Osteoblast (primary cell): ENCODE results near the gene TNFAIP2. TPM values are rescaled to one million over a fixed set of nuclear protein-coding genes. Genes with fewer than 3 reads are reported as not detected.

ENCODE experiments used
- DNase-seq: peaks from one replicate; pipeline ENCODE4 v3.0.0; 2011; ENCODE audit warnings: low spot score, mixed read lengths; ENCODE audit not compliant: insufficient read length; ENCODE audit errors: missing footprints
- H2AFZ ChIP-seq: 2 replicates; pipeline ENCODE4 v1.6.0; 2011; ENCODE audit warnings: mild to moderate bottlenecking, low read length
- H3K27ac ChIP-seq: 2 replicates; pipeline ENCODE4 v1.5.1; 2011; ENCODE audit warnings: mild to moderate bottlenecking, low read depth, low read length, moderate library complexity
- H3K27me3 ChIP-seq: 2 replicates; pipeline ENCODE4 v1.6.0; 2012; ENCODE audit warnings: mild to moderate bottlenecking, control low read depth, inconsistent platforms, low read length, moderate library complexity; ENCODE audit not compliant: insufficient read depth
- H3K36me3 ChIP-seq: 2 replicates; pipeline ENCODE4 v1.5.1; 2011; ENCODE audit warnings: mild to moderate bottlenecking, low read length, control low read depth, moderate library complexity; ENCODE audit not compliant: insufficient read depth
- H3K4me1 ChIP-seq: 2 replicates; pipeline ENCODE4 v1.5.1; 2011; ENCODE audit warnings: mild to moderate bottlenecking, low read length, control low read depth, moderate library complexity; ENCODE audit not compliant: insufficient read depth
- H3K4me2 ChIP-seq: 2 replicates; pipeline ENCODE4 v1.6.0; 2011; ENCODE audit warnings: mild to moderate bottlenecking, low read length; ENCODE audit not compliant: insufficient read depth
- H3K4me3 ChIP-seq: fragments of 200-600 bp; sonication (generic); 3 replicates; pipeline ENCODE4 v1.5.1; 2012; ENCODE audit warnings: mild to moderate bottlenecking, low read length, inconsistent platforms; ENCODE audit not compliant: insufficient read depth
- H3K79me2 ChIP-seq: 2 replicates; pipeline ENCODE4 v1.6.0; 2012; ENCODE audit warnings: mild to moderate bottlenecking, low read length, control low read depth, inconsistent platforms; ENCODE audit not compliant: insufficient read depth
- H3K9me3 ChIP-seq: 2 replicates; pipeline ENCODE4 v1.5.1; 2011; ENCODE audit warnings: low read depth, low read length, control low read depth
- H4K20me1 ChIP-seq: 2 replicates; pipeline ENCODE4 v1.6.0; 2012; ENCODE audit warnings: mild to moderate bottlenecking, low read length, control low read depth; ENCODE audit not compliant: insufficient read depth
- total RNA-seq: library from RNA; depleted of rRNA; stranded (reverse); fragments of >200 nt; gene quantifications from 2 replicates; pipeline ENCODE4 v1.2.3, GENCODE V29; 2012
- TF ChIP-seq, protein P1 (sequence below): IDR thresholded peaks from 2 replicates; pipeline ENCODE4 v1.5.1; 2011; ENCODE audit warnings: mild to moderate bottlenecking, low read depth, low read length, moderate library complexity; ENCODE audit errors: extremely low read depth

Gene TNFAIP2, protein sequence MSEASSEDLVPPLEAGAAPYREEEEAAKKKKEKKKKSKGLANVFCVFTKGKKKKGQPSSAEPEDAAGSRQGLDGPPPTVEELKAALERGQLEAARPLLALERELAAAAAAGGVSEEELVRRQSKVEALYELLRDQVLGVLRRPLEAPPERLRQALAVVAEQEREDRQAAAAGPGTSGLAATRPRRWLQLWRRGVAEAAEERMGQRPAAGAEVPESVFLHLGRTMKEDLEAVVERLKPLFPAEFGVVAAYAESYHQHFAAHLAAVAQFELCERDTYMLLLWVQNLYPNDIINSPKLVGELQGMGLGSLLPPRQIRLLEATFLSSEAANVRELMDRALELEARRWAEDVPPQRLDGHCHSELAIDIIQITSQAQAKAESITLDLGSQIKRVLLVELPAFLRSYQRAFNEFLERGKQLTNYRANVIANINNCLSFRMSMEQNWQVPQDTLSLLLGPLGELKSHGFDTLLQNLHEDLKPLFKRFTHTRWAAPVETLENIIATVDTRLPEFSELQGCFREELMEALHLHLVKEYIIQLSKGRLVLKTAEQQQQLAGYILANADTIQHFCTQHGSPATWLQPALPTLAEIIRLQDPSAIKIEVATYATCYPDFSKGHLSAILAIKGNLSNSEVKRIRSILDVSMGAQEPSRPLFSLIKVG
- total RNA-seq = 41.3 and 60.1 TPM in 2 replicates

- DNase-seq = peak; percentile 94
- H3K27me3 ChIP-seq = no peaks in the 10 kb centered on the region
- peaks cover 29% of the 10 kb centered on the region for H4K20me1 ChIP-seq
- H2AFZ ChIP-seq = peak within 1 kb of the TSS; percentile 67
- peak within 1 kb of the TSS; percentile 75 for H3K4me3 ChIP-seq
- peaks cover 35% of the 10 kb centered on the region for H3K4me1 ChIP-seq
- H3K79me2 ChIP-seq = peaks cover 23% of the 10 kb centered on the region
- no peaks in the 10 kb centered on the region for H3K9me3 ChIP-seq
- peak within 1 kb of the TSS; percentile 84 for H3K4me2 ChIP-seq
- H3K36me3 ChIP-seq = peaks cover 5% of the 10 kb centered on the region
- no peak within 1 kb of the TSS for H3K27ac ChIP-seq
- TF ChIP-seq, protein P1, sequence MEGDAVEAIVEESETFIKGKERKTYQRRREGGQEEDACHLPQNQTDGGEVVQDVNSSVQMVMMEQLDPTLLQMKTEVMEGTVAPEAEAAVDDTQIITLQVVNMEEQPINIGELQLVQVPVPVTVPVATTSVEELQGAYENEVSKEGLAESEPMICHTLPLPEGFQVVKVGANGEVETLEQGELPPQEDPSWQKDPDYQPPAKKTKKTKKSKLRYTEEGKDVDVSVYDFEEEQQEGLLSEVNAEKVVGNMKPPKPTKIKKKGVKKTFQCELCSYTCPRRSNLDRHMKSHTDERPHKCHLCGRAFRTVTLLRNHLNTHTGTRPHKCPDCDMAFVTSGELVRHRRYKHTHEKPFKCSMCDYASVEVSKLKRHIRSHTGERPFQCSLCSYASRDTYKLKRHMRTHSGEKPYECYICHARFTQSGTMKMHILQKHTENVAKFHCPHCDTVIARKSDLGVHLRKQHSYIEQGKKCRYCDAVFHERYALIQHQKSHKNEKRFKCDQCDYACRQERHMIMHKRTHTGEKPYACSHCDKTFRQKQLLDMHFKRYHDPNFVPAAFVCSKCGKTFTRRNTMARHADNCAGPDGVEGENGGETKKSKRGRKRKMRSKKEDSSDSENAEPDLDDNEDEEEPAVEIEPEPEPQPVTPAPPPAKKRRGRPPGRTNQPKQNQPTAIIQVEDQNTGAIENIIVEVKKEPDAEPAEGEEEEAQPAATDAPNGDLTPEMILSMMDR = no peak
Measured at GRCh38 chr14:103122947-103123633, at the start of gene TNFAIP2. TNFAIP2 (plus strand) TSS chr14:103123461; CDS start chr14:103126458, 2,997 bp downstream.

DNA sequence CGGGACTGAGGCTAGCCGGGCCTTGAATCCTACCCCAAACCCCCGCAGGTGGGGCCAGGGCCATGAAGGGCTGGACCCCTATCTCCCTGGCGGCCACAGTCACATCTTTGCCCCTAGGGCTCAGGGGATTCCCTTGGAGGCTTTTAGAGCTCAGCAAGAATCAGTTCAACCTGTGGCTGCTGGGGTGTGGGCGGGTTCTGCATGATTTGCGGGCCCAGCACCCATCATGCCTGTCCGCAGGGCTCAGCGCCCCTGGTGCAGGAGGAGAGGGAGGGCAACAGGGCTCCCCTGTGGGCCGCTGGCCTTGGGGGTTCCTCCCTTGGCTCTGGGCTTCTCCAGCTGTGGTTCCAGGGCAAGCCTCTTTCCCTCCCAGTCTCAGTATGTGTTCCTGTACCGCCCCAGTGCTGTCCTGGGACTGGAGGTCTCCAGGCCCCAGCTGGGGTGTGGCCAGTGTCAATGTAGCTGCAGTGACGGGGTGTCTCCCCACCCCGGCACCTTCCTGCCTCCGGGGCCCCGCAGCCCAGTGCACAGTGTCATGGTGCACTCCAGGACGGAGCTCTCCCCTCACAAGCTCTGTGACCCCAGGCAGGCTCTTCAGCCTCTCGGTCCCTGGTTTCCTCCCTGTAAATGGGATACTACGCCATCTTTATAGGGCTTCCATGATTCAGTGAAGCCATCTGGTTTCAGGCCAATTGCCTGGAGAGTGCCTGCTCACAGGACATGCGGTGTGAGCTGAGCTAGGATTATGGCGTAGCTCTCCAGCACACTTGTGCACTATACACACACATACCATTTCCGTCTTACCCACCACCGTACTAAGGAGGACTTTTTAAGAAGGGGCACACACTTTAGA, 49.2 kb upstream of the TNFAIP2 start:
- Histone ChIP-seq H3K36me3 (no peaks in the 10 kb centered on the region), H3K79me2 (no peaks in the 10 kb centered on the region), H3K4me1 (peaks cover 5% of the 10 kb centered on the region), H3K9me3 (no peaks in the 10 kb centered on the region), H3K27ac (no peak overlapping the region), H3K27me3 (no peaks in the 10 kb centered on the region), H3K4me2 (no peak overlapping the region), H3K4me3 (no peak overlapping the region), H2AFZ (no peak overlapping the region), H4K20me1 (no peaks in the 10 kb centered on the region)
- DNase-seq = no peak
- TF ChIP-seq, protein P1 = no peak

GRCh38 chr14:103074729-103075367, 48.4 kb upstream of the TNFAIP2 start:
- peak overlapping the region; percentile 67 for H3K4me3 ChIP-seq
- peak overlapping the region; percentile 70 for H2AFZ ChIP-seq
- no peaks in the 10 kb centered on the region for H3K36me3 ChIP-seq
- peaks cover 6% of the 10 kb centered on the region for H3K27me3 ChIP-seq
- H3K4me1 ChIP-seq = peaks cover 5% of the 10 kb centered on the region
- H4K20me1 ChIP-seq = no peaks in the 10 kb centered on the region
- TF ChIP-seq, protein P1 = no peak
- H3K4me2 ChIP-seq = peak overlapping the region; percentile 83
- DNase-seq = peak; percentile 88
- no peak overlapping the region for H3K27ac ChIP-seq
- H3K9me3 ChIP-seq = no peaks in the 10 kb centered on the region
- no peaks in the 10 kb centered on the region for H3K79me2 ChIP-seq
